GM19467 (cell line): ENCODE measurements around the gene LGALS7.
"Not testable (repeated sequence)": the region's sequence is repeated elsewhere in the genome, so short reads cannot be mapped to it uniquely, and the experiment has no call there.

ENCODE experiments used
- ATAC-seq: cut with Tn5 transposase; IDR thresholded peaks from one replicate; pipeline ENCODE4 v1.9.1; 2021; ENCODE audit warnings: mild to moderate bottlenecking, moderate library complexity; ENCODE audit not compliant: unreplicated experiment

The LGALS7 gene

GRCh38 chr19:38773469-38774177 lies at the start of gene LGALS7:
Gene LGALS7 (minus strand): TSS chr19:38773517. CDS start chr19:38773492, 25 bp downstream.
- no peak for ATAC-seq

DNA sequence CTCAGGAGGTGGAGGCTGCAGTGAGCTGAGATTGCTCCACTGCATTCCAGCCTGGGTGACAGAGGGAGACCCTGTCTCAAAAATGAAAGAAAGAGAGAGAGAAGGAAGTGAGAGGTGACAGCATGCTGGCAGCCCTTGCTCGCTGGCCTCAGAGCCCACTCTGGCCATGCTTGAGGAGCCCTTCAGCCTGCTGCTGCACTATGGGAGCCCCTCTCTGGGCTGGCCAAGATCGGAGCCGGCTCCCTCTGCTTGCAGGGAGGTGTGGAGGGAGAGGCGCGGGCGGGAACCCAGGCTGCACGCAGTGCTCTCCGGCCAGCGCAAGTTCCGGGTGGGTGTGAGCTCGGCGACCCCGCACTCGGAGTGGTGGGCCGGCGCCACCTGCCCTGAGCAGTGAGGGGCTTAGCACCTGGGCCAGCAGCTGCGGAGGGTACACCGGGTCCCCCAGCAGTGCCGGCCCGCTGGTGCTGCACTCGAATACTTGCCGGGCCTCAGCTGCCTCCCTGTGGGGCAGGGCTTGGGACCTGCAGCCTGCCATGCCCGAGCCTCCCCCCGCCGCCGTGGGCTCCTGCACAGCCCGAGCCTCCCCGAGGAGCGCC lies 48.0 kb upstream of the LGALS7 start:
- ATAC-seq: not testable (repeated sequence)

DNA sequence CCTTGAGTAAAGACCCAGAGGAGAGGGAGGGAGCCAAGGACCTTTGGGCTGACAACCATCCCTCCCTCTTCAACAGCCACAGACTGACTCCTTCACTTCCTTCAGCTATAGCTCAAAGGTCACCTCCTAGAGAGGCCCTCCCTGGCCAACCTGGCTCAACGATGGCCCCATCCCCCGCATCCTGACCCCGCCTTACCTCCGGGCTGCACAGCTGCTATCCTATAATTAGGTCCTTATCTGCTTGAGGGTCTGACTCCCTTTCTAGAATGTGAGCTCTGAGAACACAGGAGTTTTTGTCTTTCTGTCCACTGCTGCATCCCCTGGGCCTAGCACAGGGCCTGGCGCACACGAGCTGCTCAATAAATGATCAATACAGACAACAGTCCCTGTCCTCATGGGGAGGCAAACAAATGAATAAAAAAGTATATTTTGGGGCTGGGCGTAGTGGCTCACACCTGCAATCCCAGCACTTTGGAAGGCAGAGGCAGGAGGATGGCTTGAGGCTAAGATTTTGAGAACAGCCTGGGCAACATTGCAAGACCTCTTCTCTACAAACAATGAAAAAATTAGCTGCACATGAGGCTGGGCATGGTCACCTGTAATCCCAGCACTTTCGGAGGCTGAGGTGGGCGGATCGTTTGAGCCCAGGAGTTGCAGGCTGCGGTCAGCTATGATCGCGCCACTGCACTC lies 46.1 kb upstream of the LGALS7 start:
- ATAC-seq: no peak

- no peak for ATAC-seq
Observed at GRCh38 chr19:38817081-38817480, 43.8 kb upstream of the LGALS7 start.

GRCh38 chr19:38816131-38816750 lies 42.9 kb upstream of the LGALS7 start:
- ATAC-seq: no peak

DNA sequence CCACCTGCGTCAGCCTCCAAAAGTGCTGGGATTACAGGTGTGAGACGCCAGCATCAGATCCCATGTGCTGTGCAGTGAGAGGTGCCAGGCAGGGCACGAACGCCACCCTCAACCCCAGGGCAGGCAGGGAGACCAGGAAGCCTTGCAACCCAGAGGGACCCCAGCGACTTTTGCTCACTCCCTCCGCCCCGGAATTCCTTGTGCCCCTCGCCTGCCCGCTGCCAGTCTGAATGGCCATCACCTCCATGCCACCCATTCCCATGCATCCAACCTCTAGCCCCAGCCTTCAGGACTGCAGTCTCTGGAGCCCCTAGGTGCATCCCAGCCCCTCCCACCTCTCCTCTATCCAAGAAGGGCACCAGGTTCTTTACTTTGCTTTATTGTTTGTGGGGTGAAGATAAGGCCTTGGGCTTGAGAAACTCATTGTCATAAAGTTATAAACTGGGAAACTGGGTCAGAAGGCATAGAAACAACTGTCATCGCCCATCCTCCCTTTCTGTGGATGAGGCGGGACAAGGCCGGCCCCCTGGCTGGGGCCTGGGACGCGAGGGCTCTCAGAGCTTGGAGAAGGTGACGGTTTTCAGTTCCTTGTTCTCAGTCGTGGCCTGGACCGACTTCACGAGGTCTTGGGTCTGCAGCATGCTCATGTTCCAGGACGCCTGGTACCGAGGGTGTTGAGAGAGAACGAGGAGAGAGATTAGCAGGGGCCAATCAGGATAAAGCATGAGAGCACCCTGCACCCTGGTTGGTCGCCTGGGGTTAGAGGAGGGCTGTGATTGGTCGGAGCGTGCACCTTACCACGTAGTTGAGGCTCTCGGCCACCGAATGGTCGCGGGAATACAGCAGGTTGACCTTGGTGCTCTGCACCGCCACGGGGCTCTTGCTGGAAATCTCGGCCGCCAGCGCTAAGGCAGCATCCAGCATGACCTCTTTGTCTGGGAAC lies 42.0 kb upstream of the LGALS7 start:
- no peak for ATAC-seq

GRCh38 chr19:38813932-38814331 lies 40.6 kb upstream of the LGALS7 start:
- ATAC-seq: not testable (repeated sequence)

DNA sequence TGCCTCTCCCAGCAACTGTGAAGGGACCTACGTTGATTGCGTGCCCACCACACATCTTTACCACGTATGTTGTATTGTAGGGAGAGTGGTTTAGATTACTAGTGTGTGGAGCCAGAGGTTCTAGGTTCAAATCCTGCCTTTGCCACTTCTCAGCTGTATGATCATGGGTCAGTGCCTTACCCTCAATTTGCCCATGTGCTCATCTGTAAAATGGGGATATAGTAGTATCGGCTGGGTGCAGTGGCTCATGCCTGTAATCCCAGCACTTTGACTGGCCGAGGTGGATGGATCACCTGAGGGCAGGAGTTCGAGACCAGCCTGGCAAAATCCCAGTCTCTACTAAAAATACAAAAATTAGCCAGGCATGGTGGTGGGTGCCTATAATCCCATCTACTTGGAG lies 40.0 kb upstream of the LGALS7 start:
- ATAC-seq: no peak

- no peak for ATAC-seq
Observed at GRCh38 chr19:38812841-38813320, 39.6 kb upstream of the LGALS7 start, which contains the start of gene LGALS4. Gene LGALS4 (minus strand): TSS chr19:38812945. CDS start chr19:38812886, 59 bp downstream.

DNA sequence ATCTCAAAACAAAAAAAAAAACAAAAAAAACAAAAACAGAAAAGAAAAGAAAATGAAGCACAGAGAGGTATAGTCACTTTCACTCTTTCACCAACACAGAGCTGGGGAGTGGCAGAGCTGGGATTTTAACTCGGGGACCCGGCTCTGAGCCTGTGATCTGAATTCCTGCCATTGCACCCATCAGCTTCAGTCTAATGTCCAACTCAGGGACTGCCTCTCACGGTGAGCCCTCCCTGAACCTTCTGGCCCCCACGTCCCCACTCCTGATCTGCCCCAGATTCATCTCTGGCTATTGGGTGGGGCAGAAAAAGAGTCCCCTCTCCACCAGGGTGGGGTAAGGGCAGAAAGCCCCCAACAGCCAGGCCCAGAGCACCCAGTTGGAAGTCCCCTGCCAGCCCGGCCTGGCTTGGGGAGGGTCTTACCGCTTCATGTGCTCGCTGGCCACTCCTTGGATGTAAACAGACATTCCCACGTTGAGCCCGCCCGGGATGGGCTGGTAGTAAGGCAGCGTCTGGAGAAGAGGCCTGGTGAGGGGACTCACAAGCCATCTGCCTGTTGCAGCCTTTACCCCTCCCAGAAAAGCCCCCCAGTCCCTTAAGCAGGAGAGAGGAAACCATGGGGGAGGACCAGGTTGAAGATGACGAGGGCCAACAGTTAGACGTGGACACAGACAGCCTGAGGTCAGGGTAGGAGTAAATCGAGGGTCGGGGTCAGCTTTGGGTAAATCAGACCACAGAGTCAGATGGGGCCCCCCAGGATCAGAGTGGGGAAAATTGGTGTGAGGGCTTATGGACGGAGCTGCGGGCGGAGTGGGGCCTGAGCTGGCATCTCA lies 38.9 kb upstream of the LGALS7 start:
- no peak for ATAC-seq

DNA sequence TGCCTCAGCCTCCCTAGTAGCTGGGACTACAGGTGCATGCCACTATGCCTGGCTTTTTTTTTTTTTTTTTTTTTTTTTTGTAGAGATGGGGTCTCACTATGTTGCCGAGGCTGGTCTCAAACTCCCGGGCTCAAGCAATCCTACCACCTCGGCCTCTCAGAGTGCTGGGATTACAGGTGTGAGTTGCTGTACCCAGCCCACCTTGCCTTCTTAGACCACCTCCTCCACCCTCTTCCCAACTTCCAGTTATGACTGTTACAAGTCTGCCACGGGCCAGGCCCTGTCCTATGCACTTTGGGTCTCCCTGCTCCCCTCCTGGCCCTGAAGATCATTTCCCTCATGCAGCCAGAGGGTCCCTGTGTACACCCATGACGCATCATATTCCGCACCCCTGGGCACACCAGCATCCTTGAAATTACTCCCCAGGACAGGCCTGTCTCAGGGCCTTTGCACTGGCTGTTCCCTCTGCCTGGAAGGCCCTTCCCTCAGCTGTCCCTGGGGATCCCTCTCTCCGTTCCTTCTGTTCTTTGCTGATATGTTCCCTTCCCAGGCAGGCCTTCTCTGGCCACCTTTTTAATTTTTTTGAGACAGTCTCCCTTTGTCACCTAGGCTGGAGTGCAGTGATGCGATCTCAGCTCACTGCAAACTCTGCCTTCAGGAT lies 36.4 kb upstream of the LGALS7 start:
- ATAC-seq: no peak

GRCh38 chr19:38808741-38809140 lies 35.4 kb upstream of the LGALS7 start:
- ATAC-seq: no peak

- not testable (repeated sequence) for ATAC-seq
Observed at GRCh38 chr19:38807374-38808098, 34.2 kb upstream of the LGALS7 start.

DNA sequence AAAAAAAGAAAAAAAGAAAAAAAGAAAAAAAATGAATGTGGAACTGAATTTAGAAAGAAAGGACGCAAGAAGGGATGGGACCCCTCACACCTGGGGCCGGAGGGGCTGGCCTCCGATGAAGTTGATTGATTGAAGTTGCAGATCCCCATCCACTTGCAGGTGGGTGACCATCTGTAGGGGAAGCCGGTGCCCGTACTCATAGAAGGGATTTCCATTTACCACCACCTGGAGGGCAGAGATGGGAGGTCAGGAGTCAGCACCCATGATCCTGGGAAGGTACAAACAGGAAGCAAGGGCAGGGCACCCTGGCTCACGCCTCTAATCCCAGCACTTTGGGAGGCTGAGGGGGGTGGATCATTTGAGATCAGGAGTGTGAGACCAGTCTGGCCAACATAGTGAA lies 33.1 kb upstream of the LGALS7 start:
- ATAC-seq: no peak

- ATAC-seq: no peak
Observed at GRCh38 chr19:38805180-38805579, 31.9 kb upstream of the LGALS7 start.

DNA sequence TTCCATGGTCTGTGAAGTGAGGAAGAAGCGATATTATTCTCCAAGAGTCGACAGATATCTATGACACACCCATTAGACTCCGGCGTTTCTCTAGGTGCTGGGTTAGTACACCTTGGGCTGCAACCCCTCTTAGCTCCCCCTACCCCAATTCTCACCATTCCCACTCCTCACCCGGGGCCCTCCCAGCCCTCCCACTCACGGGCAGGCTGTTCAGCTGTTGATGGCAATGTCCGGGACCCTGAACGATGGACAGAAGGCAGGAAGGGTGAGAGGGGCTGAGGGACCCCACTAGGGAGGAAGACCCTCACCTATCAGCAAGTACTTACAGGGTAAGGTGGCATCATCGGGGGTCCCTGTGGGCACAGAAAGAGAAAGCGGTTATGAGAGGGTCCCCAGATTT lies 30.2 kb upstream of the LGALS7 start:
- ATAC-seq: no peak

DNA sequence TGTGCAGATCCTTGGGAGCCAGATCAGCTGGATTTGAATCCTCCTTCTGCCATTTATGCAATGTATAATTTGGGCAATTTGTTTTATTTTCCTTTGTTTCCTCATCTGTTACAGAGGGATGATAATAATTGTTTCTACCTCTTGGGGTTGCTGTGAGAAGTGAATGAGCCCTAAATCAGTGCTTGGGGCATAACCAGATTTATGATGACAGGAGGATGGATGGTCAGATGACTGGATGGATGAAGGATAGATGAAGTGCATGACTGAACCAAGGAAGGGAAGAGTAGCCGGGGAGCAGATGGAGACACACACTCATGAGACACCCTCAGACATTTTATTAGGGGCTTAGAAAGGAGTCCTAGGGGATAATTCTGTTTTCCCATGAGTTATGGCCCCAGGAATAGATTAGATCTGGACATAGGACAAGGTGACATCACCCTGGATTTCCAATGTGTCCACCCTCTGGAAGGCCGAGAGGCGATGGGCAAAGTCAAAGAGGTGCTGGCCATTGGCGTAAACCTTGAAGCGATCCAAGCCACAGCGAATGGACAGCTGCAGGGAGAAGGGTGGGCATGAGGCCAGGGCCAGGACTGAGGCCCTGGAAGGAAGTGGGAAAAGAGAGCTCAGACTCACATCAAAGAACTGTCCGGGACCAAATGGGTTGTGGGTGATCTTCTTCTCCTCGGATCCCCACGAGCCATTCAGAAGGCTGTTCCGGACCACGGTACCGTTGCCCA lies 28.2 kb upstream of the LGALS7 start:
- ATAC-seq: no peak
